ENCODE results near the gene RAB11A.

DNA sequence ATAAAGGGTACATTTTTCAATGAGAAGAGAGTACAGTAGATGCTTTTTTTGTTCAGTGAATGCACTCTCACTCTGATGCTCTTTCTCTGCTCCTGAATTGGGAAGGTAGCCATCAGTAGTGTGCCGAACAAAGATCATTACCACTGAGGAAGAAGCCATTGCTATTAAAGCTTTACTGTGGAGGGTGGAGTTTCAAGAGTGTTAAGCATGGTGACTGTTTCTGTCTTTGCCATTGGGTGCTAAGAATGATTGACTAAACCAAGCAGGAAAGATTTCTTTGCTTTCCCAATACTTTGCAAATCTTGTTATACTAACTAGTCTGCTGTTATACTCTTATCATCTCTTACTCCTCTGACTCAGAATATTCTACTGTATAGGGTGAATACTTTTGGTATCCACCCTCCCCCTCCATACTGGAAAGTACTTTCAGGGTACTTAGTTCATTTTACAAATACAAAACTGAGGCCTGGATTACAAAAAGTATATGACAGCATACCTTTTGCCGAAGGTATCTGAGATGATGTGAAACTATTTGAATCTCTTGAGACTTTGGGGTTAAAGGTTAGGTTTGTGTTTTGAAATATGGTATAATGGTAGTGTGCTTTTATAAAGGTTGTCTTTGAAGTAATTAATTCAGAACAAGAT is 1.7 kb downstream of the RAB11A start:
- TF ChIP-seq, protein P1, sequence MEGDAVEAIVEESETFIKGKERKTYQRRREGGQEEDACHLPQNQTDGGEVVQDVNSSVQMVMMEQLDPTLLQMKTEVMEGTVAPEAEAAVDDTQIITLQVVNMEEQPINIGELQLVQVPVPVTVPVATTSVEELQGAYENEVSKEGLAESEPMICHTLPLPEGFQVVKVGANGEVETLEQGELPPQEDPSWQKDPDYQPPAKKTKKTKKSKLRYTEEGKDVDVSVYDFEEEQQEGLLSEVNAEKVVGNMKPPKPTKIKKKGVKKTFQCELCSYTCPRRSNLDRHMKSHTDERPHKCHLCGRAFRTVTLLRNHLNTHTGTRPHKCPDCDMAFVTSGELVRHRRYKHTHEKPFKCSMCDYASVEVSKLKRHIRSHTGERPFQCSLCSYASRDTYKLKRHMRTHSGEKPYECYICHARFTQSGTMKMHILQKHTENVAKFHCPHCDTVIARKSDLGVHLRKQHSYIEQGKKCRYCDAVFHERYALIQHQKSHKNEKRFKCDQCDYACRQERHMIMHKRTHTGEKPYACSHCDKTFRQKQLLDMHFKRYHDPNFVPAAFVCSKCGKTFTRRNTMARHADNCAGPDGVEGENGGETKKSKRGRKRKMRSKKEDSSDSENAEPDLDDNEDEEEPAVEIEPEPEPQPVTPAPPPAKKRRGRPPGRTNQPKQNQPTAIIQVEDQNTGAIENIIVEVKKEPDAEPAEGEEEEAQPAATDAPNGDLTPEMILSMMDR (IDR thresholded peaks at IDR 0.05; ENCODE audit: low read depth, low read length) = no peak
- no peak for TF ChIP-seq EZH2phosphoT487 (IDR thresholded peaks at IDR 0.05; ENCODE audit: low read depth)
